Hindlimb muscle (tissue), 1 donor: ENCODE results near the gene CEACAM8. TPM values are rescaled to one million over a fixed set of nuclear protein-coding genes. Genes with fewer than 3 reads are reported as not detected.
"Not testable (repeated sequence)": the region's sequence is repeated elsewhere in the genome, so short reads cannot be mapped to it uniquely, and the experiment has no call there.

ENCODE experiments used
- DNase-seq: peaks from one replicate; pipeline ENCODE4 v3.0.0-alpha.2; 2013
- polyA plus RNA-seq: library from polyadenylated mRNA; unstranded; fragments of 120-200 nt; gene quantifications from one replicate; pipeline ENCODE4 v1.2.1, GENCODE V29; 2013; ENCODE audit not compliant: insufficient read length

Gene CEACAM8
- polyA plus RNA-seq: 0.09 TPM

GRCh38 chr19:42594617-42595489, at the start of gene CEACAM8:
TSS of gene CEACAM8 (minus strand) at chr19:42594924. CDS start at chr19:42594828, 96 bp downstream.
- DNase-seq: no peak

- DNase-seq: not testable (repeated sequence)
Observed at GRCh38 chr19:42639324-42640092, 44.8 kb upstream of the CEACAM8 start.

DNA sequence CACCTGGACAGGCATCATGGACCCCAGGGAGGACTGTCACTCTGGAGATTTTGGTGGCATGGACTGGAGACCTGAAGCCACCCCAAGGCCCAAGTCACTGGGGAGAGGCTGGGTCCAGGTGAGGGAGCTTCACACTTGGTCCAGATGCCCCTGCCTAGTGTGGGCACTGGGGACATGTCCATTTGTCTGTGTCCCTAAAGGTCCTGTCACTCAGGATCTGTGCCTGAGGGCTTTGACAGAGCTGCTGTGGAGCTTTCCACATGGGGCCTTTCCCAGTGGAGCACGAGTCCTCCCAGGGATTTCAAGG, 40.5 kb upstream of the CEACAM8 start:
- no peak for DNase-seq

DNA sequence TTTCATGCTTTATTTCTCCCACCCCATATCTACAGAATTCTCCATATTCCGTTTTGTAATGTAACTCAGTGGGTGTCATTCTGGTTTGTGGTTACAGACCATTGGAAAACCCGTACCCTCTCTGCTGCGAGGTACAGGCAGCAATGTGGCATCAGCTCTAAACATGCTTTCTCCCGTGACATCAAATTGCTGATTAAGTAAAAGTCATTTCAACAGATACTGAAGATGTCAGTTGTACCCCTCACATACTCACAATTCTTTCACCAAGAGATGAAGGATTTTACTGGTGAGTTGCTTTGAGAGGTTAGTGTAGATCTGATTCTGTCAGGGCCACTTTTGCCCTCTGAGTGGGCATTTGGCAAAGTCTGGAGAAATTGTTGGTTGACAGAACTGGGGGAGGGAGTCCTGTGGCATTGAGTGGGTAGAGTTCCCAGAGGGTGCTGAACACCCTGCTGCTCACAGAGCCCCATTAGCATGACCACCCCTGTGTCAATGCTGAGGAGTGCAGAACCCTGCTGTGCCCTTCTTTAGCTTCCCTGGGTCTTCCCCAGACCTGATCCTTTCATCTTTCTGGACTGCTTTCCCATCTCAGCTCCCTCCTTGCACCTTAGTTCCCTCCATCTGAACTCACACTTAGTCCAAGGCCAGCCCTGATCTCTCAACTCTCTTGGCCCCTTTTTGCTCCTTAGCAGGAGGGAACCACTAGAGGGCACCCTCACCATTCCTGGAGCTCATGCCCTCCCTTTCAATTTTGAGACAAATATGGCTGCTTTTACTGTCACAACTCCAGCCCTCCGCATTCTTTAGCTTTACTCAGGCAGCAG, 39.9 kb upstream of the CEACAM8 start:
- no peak for DNase-seq

DNA sequence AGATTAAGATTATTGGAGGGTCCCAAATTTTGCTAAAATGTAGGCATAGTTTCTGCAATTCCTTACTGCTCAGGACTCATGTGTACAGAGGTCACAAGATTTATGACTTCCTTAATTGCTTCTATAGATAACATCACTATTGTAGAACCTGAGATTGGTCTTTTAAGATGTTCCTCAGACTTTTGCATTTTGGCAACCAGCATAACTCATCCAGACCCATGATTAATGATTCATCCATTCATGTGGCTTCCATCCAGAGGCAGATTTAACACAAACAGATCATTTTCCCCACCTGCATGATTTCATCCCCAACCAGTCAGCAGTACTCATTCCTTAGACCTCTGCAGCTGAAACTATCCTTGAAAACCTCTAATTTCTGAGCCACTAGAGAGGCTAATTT, 34.5 kb upstream of the CEACAM8 start:
- no peak for DNase-seq

GRCh38 chr19:42628411-42629140, 33.9 kb upstream of the CEACAM8 start:
- DNase-seq: no peak

GRCh38 chr19:42627916-42628315, 33.2 kb upstream of the CEACAM8 start:
- no peak for DNase-seq

DNA sequence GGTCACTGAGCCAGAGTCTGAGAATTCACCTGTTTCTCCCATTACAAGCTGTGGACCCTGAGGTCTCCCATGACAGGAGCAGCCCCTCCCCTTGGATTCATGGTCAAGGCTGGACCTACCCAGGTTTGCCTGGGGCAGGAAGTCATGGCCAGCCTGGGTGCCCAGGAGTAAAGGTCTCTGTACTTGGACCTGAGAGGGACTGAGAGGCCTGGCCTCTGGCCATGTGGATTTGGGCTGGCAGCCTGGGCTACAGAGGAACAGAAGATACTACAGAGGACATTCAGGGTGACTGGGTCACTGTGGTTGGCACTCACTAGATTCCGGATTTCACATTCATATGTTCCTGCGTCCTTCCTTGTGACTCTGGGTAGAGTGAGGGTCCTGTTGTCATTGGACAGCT, 31.5 kb upstream of the CEACAM8 start:
- no peak for DNase-seq

GRCh38 chr19:42619271-42619670, 24.5 kb upstream of the CEACAM8 start:
- DNase-seq: no peak

DNA sequence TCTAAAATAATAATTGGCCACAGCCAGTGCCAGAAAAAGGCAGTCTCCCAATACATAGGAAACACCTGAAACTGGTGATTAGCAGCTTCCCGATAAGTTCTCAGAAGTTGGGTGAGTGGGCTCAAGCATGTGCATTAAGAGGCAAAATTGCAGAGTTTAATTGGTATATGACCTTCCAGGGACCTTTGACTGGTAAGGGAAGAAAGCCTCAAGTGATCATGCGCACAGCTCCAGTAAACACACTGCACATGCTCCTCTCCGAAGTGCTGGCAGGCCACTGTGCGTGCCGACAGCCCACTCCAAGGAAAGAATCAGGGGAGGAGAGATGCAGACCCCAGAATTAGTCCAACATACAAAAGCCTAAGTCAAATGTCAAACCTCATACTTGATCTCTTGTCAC, 18.9 kb upstream of the CEACAM8 start:
- no peak for DNase-seq

DNA sequence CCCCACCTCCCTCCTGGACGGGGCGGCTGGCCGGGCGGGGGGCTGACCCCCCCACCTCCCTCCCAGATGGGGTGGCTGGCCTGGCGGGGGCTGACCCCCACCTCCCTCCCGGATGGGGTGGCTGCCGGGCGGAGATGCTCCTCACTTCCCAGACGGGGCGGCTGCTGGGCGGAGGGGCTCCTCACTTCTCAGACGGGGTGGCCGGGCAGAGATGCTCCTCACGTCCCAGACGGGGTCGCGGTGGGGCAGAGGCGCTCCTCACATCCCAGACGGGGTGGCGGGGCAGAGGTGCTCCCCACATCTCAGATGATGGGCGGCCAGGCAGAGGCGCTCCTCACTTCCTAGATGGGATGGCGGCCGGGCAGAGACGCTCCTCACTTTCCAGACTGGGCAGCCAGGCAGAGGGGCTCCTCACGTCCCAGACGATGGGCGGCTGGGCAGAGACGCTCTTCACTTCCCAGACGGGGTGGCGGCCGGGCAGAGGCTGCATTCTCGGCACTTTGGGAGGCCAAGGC, 15.7 kb upstream of the CEACAM8 start:
- DNase-seq: not testable (repeated sequence)

DNA sequence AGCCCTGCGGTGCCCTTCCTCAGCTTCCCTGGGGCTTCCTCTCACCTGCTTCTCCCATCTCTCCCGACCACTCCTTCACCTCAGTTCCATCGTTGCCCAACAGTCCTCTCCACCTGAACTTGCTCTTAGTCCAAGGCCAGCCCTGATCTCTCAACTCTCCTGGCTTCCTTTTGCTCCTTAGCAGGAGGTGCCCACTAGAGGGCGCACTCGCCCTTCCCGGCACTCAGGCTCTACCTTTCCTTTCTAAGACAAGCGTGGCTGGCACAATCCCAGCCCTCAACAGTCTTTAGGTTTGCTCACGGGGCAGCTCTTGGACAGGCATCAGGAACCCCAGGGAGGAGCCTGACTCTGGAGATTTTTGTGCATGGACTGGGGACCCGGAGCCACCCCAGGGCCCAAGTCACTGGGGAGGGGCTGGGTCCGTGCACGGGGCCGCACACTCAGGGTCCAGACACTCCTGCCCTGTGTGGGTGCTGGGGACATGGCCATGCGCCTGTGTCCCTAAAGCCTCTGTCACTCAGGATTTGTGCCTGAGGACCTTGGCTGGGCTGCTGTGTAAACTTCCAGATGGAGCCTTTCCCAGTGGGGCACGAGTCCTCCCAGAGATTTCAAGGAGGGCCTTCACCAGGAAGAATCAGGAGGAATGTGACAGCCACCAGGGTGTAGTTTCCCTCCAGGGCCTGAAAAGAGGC, 12.1 kb upstream of the CEACAM8 start:
- DNase-seq: no peak

- DNase-seq: peak; percentile 17
Observed at GRCh38 chr19:42601811-42602443, 7.2 kb upstream of the CEACAM8 start.

GRCh38 chr19:42596391-42597072, 1.8 kb upstream of the CEACAM8 start:
- no peak for DNase-seq

DNA sequence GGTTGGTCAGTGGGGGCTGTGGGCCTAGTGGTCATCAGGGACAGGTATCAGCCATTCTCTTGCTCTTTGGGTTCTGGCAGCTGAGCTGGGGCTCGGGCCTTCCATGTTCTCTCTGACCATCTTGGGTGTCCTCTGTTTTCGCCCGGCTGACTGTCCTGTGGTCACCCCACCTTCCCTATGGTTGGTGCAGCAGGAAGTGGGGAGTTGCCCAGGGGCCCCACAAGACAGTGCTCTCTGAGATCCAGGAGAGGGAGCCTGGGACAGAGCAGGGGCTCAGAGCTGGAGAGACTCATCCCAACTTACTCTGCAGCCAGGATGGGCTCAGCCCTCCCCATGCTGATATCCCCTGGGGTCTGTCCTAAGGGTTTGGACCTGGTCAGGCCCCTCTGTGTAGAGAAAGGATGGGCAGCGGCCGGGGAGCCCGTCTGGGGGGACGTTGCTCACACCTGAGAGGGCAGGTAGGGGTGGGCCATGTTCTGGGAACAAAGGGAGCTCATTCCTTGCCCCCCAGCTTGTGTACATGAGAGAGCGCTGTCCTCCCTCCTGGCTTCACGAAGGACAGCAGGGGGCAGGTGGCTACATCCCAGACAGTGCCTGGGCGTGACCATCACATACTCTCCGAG, 937 bp upstream of the CEACAM8 start:
- DNase-seq: no peak

DNA sequence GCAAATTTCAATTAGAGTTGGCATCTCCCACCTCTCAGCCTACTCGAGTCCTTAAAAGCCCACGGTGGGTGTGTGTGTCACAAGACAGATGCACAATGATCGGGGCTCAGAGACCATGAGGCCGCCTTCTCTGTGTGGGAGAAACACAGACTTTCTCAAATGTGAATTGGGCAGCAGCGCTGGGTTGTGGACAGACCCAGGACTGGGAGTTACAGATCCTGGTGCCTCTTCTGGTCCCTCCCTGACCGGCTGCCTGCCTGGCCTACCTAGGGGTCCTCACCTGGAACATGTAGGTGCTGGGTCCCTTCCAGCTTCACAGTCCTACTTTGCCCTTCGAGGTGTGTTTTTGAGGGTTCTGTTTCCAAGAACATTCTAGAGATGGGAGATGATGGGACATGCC, 4.9 kb downstream of the CEACAM8 start:
- no peak for DNase-seq

- no peak for DNase-seq
Observed at GRCh38 chr19:42584466-42584865, 10.3 kb downstream of the CEACAM8 start.

DNA sequence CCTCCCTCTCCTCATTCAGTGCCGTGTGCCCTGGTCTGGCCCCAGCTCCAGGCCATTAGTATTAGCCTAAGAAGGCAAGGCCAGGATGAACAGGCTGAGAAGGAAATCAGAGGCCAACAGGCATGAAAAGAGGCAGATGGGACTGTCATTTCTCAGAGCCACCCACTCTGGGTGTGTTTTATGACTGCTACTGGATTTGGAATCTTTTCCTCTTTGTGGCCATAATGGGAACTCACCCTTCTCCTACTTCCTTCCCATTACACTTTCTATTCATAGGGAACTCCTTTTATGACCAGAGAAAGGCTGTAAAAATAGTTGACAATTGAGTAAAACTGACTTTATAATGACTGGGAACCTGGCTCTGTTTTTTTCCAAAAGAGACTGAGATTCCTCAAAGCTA, 17.7 kb downstream of the CEACAM8 start:
- no peak for DNase-seq

GRCh38 chr19:42576241-42576640, 18.5 kb downstream of the CEACAM8 start:
- DNase-seq: no peak

DNA sequence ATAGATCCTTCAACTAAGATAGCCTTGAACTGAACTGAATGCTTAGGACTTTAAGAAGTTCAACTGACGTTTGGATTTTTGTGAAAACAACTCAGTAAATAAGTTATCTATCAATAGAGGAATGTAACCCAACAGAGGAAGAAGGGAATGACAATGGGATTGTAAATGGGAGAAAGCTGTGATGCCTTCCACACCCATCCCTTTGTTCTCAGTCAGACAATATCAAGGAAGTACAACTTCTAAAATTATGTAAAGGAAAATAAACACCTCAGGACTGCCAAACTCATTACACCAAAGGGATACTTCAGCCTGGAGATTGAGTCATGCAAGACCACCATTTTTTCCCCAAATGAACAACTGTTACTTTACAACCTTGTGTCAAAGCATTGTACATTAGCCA, 21.1 kb downstream of the CEACAM8 start:
- DNase-seq: no peak
